K562 (cell line): ENCODE measurements around the gene EIF4E1B. TPM values are rescaled to one million over a fixed set of nuclear protein-coding genes. Genes with fewer than 3 reads are reported as not detected.
A peak's percentile ranks its signal among the peaks of the same experiment; 100 is the strongest.

ENCODE experiments used
- BRCA1 ChIP-seq, 2 experiments: fragments of 450-650 bp in 1 of 2; sonication (generic) in 1 of 2; formaldehyde crosslinking in 1 of 2; IDR thresholded peaks; 2 replicates each; pipeline versions ENCODE4 v1.5.0 to v1.6.1; 2017 to 2020; ENCODE audit warnings: mild to moderate bottlenecking in 1 of 2, missing genetic modification reagents in 1 of 2
- CREM ChIP-seq: IDR thresholded peaks from 2 replicates; pipeline ENCODE4 v1.6.1; 2014; ENCODE audit warnings: antibody characterized with exemption, low read depth
- GABPA ChIP-seq: fragments of 200-800 bp; sonication (Bioruptor generic); conservative IDR thresholded peaks from 2 replicates; pipeline ENCODE4 v1.6.1; 2016; ENCODE audit warnings: low read depth, missing genetic modification characterization, missing compliant biosample characterization
- GMEB1 ChIP-seq: fragments of 250-450 bp; sonication (Bioruptor Pico); IDR thresholded peaks from 2 replicates; pipeline ENCODE4 v1.4.0; 2020; ENCODE audit warnings: mild to moderate bottlenecking
- HOMEZ ChIP-seq: fragments of 250-450 bp; sonication (Bioruptor Pico); IDR thresholded peaks from 2 replicates; pipeline ENCODE4 v1.4.0; 2020; ENCODE audit warnings: mild to moderate bottlenecking, moderate library complexity
- KDM5B ChIP-seq: fragments of 200-600 bp; sonication (generic); IDR thresholded peaks from 2 replicates; pipeline ENCODE4 v1.6.1; 2012; ENCODE audit warnings: low read depth, mild to moderate bottlenecking, moderate library complexity, low read length, control low read depth, inconsistent platforms; ENCODE audit not compliant: insufficient replicate concordance
- MEIS2 ChIP-seq: fragments of 450-650 bp; IDR thresholded peaks from 2 replicates; pipeline ENCODE4 v1.6.1; 2014; ENCODE audit warnings: mild to moderate bottlenecking; ENCODE audit not compliant: partially characterized antibody
- MTA2 ChIP-seq: fragments of 450-650 bp; IDR thresholded peaks from 2 replicates; pipeline ENCODE4 v1.6.1; 2016; ENCODE audit warnings: low read depth
- NR2C1 ChIP-seq, 2 experiments: fragments of 450-650 bp; IDR thresholded peaks; 2 replicates each; pipeline ENCODE4 v1.6.1; 2017; ENCODE audit warnings: mild to moderate bottlenecking in 2 of 2, antibody characterized with exemption in 1 of 2, inconsistent platforms in 1 of 2, missing compliant biosample characterization in 1 of 2, missing genetic modification characterization in 1 of 2
- NRF1 ChIP-seq, 2 experiments: fragments of 450-650 bp; IDR thresholded peaks in 1 of 2; conservative IDR thresholded peaks in 1 of 2; 2 replicates each; pipeline ENCODE4 v1.6.1; 2014; ENCODE audit warnings: mild to moderate bottlenecking in 2 of 2
- PHF8 ChIP-seq: fragments of 200-600 bp; sonication (generic); IDR thresholded peaks from 2 replicates; pipeline ENCODE4 v1.6.1; 2012; ENCODE audit warnings: mixed run types, mild to moderate bottlenecking, inconsistent platforms, low read length, moderate library complexity, borderline replicate concordance
- POLR2AphosphoS5 ChIP-seq: IDR thresholded peaks from 2 replicates; pipeline ENCODE4 v1.6.1; 2011; ENCODE audit warnings: mild to moderate bottlenecking, low read depth, low read length, moderate library complexity; ENCODE audit not compliant: control insufficient read depth, insufficient read depth
- SMC3 ChIP-seq: conservative IDR thresholded peaks from 2 replicates; pipeline ENCODE4 v1.6.1; 2011; ENCODE audit warnings: low read depth, low read length, improper control_type of control experiment; ENCODE audit not compliant: insufficient read depth
- SRF ChIP-seq, 2 experiments: fragments of 250-450, 450-650 bp in 1 of 2; sonication (Bioruptor Pico) in 1 of 2; sonication (generic) in 1 of 2; formaldehyde crosslinking; IDR thresholded peaks; 2 replicates each; pipeline versions ENCODE4 v1.5.0 to v1.5.1; 2020 to 2022; ENCODE audit warnings: mild to moderate bottlenecking in 1 of 2, missing genetic modification reagents in 1 of 2
- TEAD1 ChIP-seq, 2 experiments: fragments of 450-650 bp in 1 of 2; sonication (generic) in 1 of 2; formaldehyde crosslinking; IDR thresholded peaks; 2 replicates each; pipeline versions ENCODE4 v1.4.0 to v1.8.0; 2020 to 2022; ENCODE audit warnings: mild to moderate bottlenecking in 2 of 2, missing genetic modification reagents in 1 of 2
- ZFP91 ChIP-seq: sonication (generic); formaldehyde crosslinking; IDR thresholded peaks from 2 replicates; pipeline ENCODE4 v1.8.0; 2022; ENCODE audit warnings: mild to moderate bottlenecking, missing genetic modification reagents
- ZKSCAN3 ChIP-seq: fragments of 250-450 bp; sonication (Bioruptor Pico); IDR thresholded peaks from 2 replicates; pipeline ENCODE4 v1.4.0; 2020
- ZNF668 ChIP-seq: fragments of 250-450 bp; sonication (Bioruptor Pico); IDR thresholded peaks from 2 replicates; pipeline ENCODE4 v1.8.0; 2022; ENCODE audit warnings: mild to moderate bottlenecking, inconsistent platforms
- polyA plus RNA-seq, 8 experiments: library from polyadenylated mRNA; depleted of rRNA in 4 of 8; stranded (reverse) in 5 of 8; unstranded in 3 of 8; fragments of >200 nt; fragmentation: Nextera tagmentation in 2 of 8; fragmentation: Illumina TruSeq in 1 of 8; extraction: Ambion mirVana in 2 of 8; extraction: Trizol in 1 of 8; gene quantifications; 2 replicates each; pipeline versions ENCODE4 v1.2.1 to v1.2.3, GENCODE V29; 2011 to 2014; ENCODE audit warnings: inconsistent platforms in 1 of 8, missing spikeins in 1 of 8
- total RNA-seq, 7 experiments: library from RNA; depleted of rRNA in 6 of 7; stranded (reverse); fragments of >200 nt in 6 of 7; fragmentation: Illumina TruSeq in 2 of 7; extraction: Trizol in 2 of 7; gene quantifications; 2 replicates each; pipeline versions ENCODE4 v1.2.1 to v1.2.3, GENCODE V29; 2011 to 2021; ENCODE audit warnings: low replicate concordance in 1 of 7

Gene EIF4E1B
- total and polyA plus RNA-seq, 9 of the 15 experiments (the other 6 are each of a cell fraction or from before 2014, with no cell fraction given) = not detected

GRCh38 chr5:176647030-176647842, 16.8 kb downstream of the EIF4E1B start, which contains the start of gene TSPAN17 (continued):
- TF ChIP-seq MTA2 (no peak), TEAD1 (CRISPR knock-in tag; IDR thresholded peaks at IDR 0.05) (peak in 1 of 2 experiments; percentile 5; a peak in 1 of 4 replicates), MEIS2 (peak; percentile 42), ZKSCAN3 (CRISPR knock-in tag) (no peak), KDM5B (peak; percentile 96), ZNF668 (CRISPR knock-in tag) (no peak), HOMEZ (CRISPR knock-in tag) (0 out of 2 replicates have a peak, but pooled peaks have one; percentile 71), CREM (peak; percentile 84), GMEB1 (CRISPR knock-in tag) (peak; percentile 86), POLR2AphosphoS5 (peak; percentile 63), PHF8 (peak; percentile 92), NRF1 (conservative IDR thresholded peaks at IDR 0.05 in 1 of 2, IDR thresholded peaks at IDR 0.05 in 1 of 2) (peak; percentile 91 to 92), ZFP91 (CRISPR knock-in tag) (no peak), NR2C1 (IDR thresholded peaks at IDR 0.05) (no peak), NR2C1 (tag; IDR thresholded peaks at IDR 0.05) (0 out of 2 replicates have a peak, but pooled peaks have one; percentile 32), BRCA1 (IDR thresholded peaks at IDR 0.05) (no peak), BRCA1 (CRISPR knock-in tag; IDR thresholded peaks at IDR 0.05) (no peak), SRF (CRISPR knock-in tag; IDR thresholded peaks at IDR 0.05) (peak in 1 of 2 experiments; percentile 84; a peak in 2 of 4 replicates), GABPA (tag) (peak; percentile 41), SMC3 (no peak)
